Activated CD4-positive, alpha-beta T cell treated with anti-CD3 and anti-CD28 coated beads, Interleukin-2, amount 10 ng/mL, durations not matched to agents 7 days and 5 days (primary cell): ENCODE results near the gene MAP2K2. TPM values are rescaled to one million over a fixed set of nuclear protein-coding genes. Genes with fewer than 3 reads are reported as not detected.

ENCODE experiments used
- CTCF ChIA-PET: fragments of 350-600 bp; sonication (Branson Sonifier 250); formaldehyde crosslinking; loops from one replicate; lab custom pipeline; 2021; ENCODE audit warnings: antibody characterized with exemption; lab: Charles Lee
- POLR2A ChIA-PET: fragments of 350-600 bp; sonication (Branson Sonifier 250); formaldehyde crosslinking; loops from one replicate; lab custom pipeline; 2021; ENCODE audit warnings: antibody characterized with exemption; lab: Charles Lee
- DNase-seq: peaks from one replicate; pipeline ENCODE4 v3.0.0-alpha.2; 2020
- H3K27ac Mint-ChIP-seq: one replicate; pipeline ENCODE4 v1.8.0; 2021; ENCODE audit warnings: mild to moderate bottlenecking, moderate library complexity, mixed read lengths
- H3K27me3 Mint-ChIP-seq: one replicate; pipeline ENCODE4 v1.8.0; 2021; ENCODE audit warnings: mixed read lengths
- H3K36me3 Mint-ChIP-seq: one replicate; pipeline ENCODE4 v1.8.0; 2021; ENCODE audit warnings: low read depth, mixed read lengths
- H3K4me1 Mint-ChIP-seq: one replicate; pipeline ENCODE4 v1.8.0; 2021; ENCODE audit warnings: mixed read lengths
- H3K4me3 Mint-ChIP-seq: one replicate; pipeline ENCODE4 v1.8.0; 2021; ENCODE audit warnings: mild to moderate bottlenecking, moderate library complexity, mixed read lengths
- H3K9me3 Mint-ChIP-seq: one replicate; pipeline ENCODE4 v1.8.0; 2021; ENCODE audit warnings: mixed read lengths
- total RNA-seq, 2 experiments: library from RNA; stranded (reverse); gene quantifications; one replicate each; pipeline ENCODE4 v1.2.3, GENCODE V29; 2021

MAP2K2 gene
- total RNA-seq, 2 experiments from 2014 or later: 175 to 202 TPM

DNA sequence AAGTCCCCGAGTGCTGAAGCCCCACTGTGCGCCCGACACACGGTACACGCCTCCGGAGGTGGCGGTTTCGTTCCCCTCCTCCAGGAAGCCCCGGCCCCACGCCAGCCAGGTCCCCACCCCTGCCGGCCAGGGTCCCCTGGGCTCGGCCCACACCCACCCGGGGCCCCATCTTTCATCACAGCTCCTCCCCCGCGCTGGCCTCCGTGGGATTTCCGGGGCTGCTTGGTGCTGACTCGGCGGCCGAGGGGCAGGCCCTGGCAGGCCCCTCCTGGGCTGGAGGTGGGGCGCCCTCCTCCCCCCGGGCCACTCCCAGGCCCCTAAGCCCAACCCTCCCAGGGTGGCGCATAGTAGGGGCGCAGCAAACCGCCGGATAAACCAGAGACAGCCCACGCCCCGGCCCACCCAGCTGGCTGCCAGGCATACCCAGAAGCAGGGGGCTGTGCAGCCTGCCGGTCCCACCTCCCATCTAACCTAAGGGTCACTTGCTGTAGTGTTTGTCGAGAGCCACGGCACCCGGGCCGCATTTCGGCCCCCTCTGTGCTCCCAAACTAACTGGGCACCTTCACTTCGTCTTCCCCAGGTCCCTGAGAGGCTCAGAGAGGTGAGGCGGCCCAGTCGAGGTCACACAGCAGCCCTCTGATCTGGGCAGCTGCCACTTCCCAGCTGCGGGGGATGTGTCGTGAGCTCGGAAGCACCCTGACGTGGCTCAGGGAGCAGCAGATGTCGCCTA, 63.9 kb downstream of the MAP2K2 start:
- POLR2A ChIA-PET: no interaction called here
- Mint-ChIP-seq H3K9me3 (no peaks in the 10 kb centered on the region), H3K4me1 (peaks cover 16% of the 10 kb centered on the region), H3K4me3 (peak overlapping the region; percentile 19), H3K27ac (peak overlapping the region; percentile 25), H3K27me3 (no peaks in the 10 kb centered on the region), H3K36me3 (peaks cover 26% of the 10 kb centered on the region)
- no peak for DNase-seq
- CTCF ChIA-PET: interaction anchor here (0.5 kb wide), 1 partner anchor 17 kb away, joined by 3 read pairs; no protein-coding TSS in a partner anchor

DNA sequence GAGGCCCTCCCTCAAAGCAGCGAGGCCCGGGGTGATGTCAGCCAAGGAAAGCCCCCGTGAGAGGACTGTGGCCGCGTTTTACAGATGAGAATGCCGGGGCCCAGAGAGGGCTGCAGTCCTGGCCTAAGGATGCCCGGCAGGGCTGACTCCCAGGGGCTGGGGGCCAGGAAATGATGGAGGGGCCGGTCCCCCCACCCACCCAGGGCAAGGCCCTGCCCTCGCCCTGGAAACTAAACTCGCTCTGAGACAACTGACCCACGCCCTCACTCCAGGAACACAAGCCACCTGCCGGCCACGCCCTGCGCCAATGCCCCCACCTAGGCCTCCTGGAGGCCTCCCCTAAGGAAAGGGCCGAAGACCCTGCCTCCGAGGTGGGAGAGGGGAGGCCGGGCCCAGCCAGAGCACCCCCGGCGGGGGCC, 64.5 kb downstream of the MAP2K2 start:
- POLR2A ChIA-PET: no interaction called here
- H3K36me3 Mint-ChIP-seq: peaks cover 26% of the 10 kb centered on the region
- no peaks in the 10 kb centered on the region for H3K9me3 Mint-ChIP-seq
- CTCF ChIA-PET: interaction anchor here (2.2 kb wide), 1 partner anchor 80 kb away, joined by 5 read pairs; no protein-coding TSS in a partner anchor
- DNase-seq: no peak
- H3K27ac Mint-ChIP-seq: peak overlapping the region; percentile 31
- H3K4me1 Mint-ChIP-seq: peaks cover 16% of the 10 kb centered on the region
- H3K27me3 Mint-ChIP-seq: no peaks in the 10 kb centered on the region
- H3K4me3 Mint-ChIP-seq: no peak overlapping the region

DNA sequence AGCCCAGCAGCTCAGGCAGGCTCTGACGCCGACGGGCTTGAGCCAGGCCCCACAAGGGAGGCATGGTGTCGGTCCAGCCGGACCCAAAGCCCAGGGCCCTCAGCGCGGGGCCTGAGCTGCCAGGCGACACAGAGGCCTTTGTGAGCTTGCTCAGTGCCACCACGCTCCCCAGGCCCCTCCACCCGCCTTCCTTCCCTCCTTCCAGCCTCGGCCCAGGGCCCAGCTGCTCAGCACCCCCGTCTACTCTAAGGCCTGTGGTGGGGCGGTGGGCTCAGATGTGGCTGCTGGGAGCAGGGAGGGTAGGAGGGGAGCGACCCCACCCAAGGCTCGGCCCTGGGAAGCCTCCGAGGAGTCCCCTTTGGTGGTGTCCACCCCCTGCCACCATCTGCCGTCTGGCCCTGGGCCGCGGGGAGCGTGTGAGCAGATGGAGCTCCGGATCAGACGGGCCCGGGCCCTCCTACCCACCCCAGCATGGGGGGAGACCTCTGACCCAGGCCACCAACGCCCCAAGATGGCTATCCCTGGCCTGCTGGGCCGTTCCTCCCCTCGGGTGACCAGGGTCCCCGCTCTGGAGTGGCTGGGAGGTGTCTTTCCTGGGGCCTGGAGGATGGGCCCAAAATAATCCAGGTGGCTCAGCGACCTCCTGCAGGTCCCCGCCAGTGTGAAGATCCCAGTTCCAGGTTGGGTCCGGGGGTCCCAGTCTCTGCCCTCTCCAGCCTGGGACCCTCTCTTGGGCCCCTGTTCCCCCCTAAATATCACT, 65.0 kb downstream of the MAP2K2 start:
- POLR2A ChIA-PET: no interaction called here
- no peak for DNase-seq
- H3K9me3 Mint-ChIP-seq: no peaks in the 10 kb centered on the region
- H3K4me1 Mint-ChIP-seq: peaks cover 16% of the 10 kb centered on the region
- no peaks in the 10 kb centered on the region for H3K27me3 Mint-ChIP-seq
- CTCF ChIA-PET: interaction anchor here (0.6 to 2.2 kb wide), 2 partner anchors 10 to 81 kb away, joined by 5 read pairs; no protein-coding TSS in a partner anchor
- peaks cover 27% of the 10 kb centered on the region for H3K36me3 Mint-ChIP-seq
- H3K4me3 Mint-ChIP-seq: no peak overlapping the region
- peak overlapping the region; percentile 31 for H3K27ac Mint-ChIP-seq

DNA sequence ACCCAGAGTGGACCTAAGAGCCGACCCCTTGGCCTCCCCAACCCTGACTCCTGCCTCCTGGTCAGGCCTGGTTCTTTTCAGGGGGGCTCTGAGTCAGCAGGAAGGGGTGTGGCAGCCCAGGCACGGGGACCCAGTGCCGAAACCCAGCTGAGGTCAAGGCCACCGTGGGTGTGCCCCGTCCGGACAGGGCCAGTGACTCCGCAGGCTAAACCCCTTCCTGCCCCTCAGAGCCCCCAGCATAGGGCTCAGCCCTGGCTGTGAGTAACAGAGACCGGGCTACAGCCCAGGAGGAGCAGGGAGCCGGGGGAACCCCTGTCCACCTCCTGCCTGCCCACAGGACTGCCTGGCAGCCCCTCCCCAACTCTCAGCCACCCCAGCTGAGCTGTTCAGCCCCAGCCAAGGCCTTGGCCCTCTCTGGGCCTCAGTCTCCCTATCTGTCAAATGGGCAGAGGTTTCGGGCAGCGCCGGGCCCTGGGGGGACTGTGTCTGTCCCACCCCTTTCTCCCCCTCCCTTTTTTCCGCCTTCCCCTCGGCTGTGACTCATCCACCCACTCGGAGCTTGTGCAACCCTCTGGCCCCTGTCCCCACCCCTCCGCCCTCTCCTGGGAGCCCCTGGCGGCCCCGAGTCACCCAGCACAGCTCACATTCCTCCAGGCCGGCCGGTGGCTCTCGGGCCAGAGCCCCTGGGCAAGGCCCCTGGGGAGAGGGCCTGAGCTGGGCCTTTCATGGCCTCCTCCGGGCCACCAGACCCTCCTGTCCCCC, 65.8 kb downstream of the MAP2K2 start:
- ChIA-PET POLR2A (no interaction called here), CTCF (interaction anchor here (0.5 to 2.2 kb wide), 4 partner anchors 10 to 136 kb away, joined by 3 to 5 read pairs (median 4); no protein-coding TSS in a partner anchor)
- peaks cover 19% of the 10 kb centered on the region for H3K4me1 Mint-ChIP-seq
- no peak for DNase-seq
- no peaks in the 10 kb centered on the region for H3K27me3 Mint-ChIP-seq
- H3K27ac Mint-ChIP-seq: no peak overlapping the region
- no peaks in the 10 kb centered on the region for H3K9me3 Mint-ChIP-seq
- H3K36me3 Mint-ChIP-seq: peaks cover 31% of the 10 kb centered on the region
- no peak overlapping the region for H3K4me3 Mint-ChIP-seq

DNA sequence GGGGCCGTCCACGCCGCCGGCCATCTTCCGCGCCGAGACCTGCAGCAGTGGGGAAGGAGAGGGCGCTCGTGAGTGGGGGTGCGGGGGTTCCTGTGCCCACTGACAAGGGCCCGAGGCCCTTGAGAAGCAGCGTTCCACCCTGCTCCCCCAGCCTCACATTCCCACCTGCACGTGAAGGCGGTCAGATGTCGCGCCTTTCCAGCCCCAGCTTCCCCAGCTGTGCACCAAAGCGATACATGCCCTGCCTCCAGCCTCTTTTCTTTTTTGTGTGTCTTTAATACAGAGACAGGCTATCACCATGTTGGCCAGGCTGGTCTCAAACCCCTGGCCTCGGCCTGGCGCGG, 68.7 kb downstream of the MAP2K2 start:
- no peaks in the 10 kb centered on the region for H3K9me3 Mint-ChIP-seq
- POLR2A ChIA-PET: interaction anchor here (0.5 kb wide), 1 partner anchor 91 kb away, joined by 4 read pairs; no protein-coding TSS in a partner anchor
- DNase-seq: no peak
- H3K4me1 Mint-ChIP-seq: peaks cover 28% of the 10 kb centered on the region
- no peaks in the 10 kb centered on the region for H3K27me3 Mint-ChIP-seq
- peaks cover 48% of the 10 kb centered on the region for H3K36me3 Mint-ChIP-seq
- no peak overlapping the region for H3K27ac Mint-ChIP-seq
- no peak overlapping the region for H3K4me3 Mint-ChIP-seq
- CTCF ChIA-PET: no interaction called here

DNA sequence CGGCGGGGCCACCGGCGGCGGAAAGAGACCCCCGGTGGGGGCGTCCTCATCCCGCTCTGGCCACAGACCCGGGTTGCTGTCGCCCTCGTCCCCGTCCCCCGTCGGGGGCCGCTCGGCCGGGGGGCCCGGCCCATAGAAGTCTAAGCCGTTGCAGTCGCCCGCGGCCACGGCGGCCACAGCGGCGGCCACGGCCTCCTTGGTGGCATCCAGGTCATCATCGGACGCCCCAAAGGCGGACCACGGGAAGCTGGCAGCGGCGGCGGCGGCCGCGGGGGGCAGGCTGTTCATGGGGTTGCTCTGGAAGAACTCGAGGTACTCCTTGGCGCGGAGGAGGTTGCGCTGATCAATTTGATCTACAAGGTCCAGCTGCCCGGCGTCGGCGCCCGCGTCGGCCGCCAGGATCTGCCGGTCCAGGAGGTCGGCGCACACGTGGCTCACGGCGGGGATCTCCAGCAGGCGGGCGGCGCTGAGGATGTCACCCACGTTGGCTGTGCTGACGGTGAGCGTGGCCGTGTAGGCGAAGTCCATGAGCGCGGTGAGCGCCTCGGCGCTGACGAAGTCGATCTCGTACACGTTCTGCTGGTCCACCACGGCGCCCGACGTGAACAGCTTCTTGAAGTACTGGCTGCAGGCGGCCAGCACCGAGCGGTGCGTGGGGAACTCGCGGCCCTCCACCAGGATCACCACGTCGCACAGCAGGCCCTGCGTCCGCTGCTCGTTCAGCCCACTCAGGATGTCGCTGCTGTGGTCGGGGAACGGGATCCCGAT, 69.3 kb downstream of the MAP2K2 start:
- POLR2A ChIA-PET: no interaction called here

DNA sequence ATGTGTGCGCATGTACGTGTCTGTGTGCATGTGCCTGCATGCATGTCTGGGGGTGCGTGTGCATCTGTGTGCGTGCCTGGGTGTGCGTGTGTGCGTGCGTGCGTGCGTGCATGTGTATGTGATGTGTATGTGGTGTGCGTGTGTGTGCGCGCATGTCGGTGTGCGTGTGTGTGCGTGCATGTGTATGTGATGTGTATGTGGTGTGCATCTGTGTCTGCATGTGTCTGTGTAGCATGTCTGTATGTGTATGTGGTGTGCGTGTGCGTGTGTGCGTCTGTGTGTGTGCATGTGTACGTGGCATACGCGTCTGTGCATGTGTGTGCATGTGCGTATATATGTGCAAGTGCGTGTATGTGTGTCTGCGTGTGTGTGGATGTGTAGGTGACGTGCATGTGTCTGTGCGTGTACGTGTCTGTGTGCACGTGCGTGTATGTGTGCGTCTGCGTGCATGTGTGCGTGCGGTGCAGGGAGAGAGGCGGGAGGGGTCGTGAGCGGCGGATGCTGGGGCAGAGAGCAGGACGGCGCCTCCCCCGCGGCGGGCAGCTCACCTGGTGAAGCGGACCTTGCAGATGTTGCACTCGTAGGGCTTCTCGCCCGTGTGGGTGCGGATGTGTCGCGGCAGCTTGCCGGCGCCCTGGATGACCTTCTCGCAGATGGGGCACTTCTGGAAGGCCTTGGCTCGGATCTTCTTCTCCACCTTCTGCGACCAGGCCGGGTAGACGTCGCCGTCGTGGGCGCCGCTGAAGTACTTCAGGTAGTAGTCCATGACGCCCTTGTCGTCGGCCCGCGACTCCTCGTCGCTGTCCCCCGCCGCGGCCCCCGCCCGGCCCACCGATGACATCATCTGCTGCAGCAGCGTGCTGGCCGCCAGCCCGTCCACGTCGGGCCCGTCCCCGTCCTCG, 70.2 kb downstream of the MAP2K2 start:
- Mint-ChIP-seq H3K9me3 (no peaks in the 10 kb centered on the region), H3K27ac (no peak overlapping the region), H3K36me3 (peaks cover 52% of the 10 kb centered on the region), H3K27me3 (no peaks in the 10 kb centered on the region), H3K4me3 (no peak overlapping the region), H3K4me1 (peaks cover 30% of the 10 kb centered on the region)
- ChIA-PET CTCF (no interaction called here), POLR2A (no interaction called here)
- DNase-seq: no peak

More for the DNA sequence above, 69.3 kb downstream of the MAP2K2 start:
- no peak for DNase-seq
- H3K4me3 Mint-ChIP-seq: no peak overlapping the region
- no peaks in the 10 kb centered on the region for H3K27me3 Mint-ChIP-seq
- H3K36me3 Mint-ChIP-seq: peaks cover 50% of the 10 kb centered on the region
- H3K4me1 Mint-ChIP-seq: peaks cover 29% of the 10 kb centered on the region
- H3K27ac Mint-ChIP-seq: no peak overlapping the region
- no peaks in the 10 kb centered on the region for H3K9me3 Mint-ChIP-seq
- CTCF ChIA-PET: no interaction called here

DNA sequence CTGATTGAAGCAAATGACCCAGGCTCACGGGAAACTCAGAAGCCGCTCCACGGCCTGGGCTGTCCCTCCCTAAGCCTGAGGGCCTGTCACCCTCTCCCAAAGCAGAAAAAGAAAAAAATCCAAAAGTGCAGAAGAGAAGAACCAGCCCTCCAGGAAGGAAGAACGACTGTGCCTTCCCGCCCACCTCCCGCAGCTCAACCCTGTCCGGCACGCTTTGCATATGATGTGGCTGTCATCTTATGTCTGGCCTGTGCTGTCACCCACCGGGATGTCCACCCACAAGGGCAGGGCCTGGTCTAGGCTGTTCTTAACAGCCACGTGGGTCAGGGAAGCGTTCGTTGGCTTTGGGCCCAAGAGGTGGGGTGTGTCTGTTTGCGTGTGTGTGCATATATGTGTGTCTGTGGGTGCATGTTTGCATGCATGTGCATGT, 70.9 kb downstream of the MAP2K2 start:
- Mint-ChIP-seq H3K27ac (no peak overlapping the region), H3K27me3 (no peaks in the 10 kb centered on the region), H3K9me3 (no peaks in the 10 kb centered on the region), H3K4me3 (no peak overlapping the region), H3K36me3 (peaks cover 52% of the 10 kb centered on the region), H3K4me1 (peaks cover 30% of the 10 kb centered on the region)
- DNase-seq: no peak
- ChIA-PET POLR2A (no interaction called here), CTCF (no interaction called here)

DNA sequence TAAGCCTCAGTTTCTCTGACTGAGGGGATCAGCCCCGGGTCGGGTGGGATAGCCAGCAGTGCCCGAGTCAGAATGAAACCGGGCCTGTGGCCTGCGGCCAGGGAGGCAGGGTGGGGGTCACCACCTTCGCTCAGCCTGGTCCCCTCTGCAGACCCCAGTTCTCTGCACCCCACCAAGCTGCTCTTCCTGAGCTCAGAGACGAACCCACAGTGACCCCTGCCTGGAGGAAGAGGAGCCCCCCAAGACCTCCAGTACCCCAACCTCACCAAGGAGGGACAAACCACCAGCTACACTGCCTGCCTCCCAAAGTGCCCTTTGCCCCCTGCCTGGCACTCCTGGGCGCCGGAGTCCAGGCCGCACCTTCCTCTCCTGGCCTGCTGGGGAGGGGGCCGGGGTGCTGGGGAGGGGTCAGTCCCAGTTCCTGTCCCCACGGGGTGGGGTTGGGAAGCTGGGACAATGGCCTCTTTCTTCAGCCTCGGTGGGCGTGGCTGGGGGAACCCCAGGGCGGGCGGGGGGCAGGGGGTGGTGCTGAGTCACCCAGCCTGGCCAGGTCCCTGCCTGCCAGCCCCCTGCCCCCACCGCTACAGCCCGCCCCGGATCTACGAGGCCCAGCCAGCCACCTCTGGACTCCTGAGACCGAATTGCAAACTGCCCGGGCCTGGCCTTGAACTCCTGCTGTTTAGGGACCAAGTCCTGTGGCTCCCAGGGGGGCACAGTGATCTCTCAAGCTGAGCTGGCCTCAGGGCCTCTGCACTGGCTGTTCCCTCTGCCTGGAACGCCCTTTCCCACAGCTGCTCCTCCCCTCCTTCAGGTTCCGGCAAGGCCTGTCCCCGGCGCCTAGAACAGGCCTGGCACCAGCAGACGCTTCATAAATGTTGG, 71.6 kb downstream of the MAP2K2 start:
- no peaks in the 10 kb centered on the region for H3K9me3 Mint-ChIP-seq
- H3K4me1 Mint-ChIP-seq: peaks cover 27% of the 10 kb centered on the region
- no peaks in the 10 kb centered on the region for H3K27me3 Mint-ChIP-seq
- CTCF ChIA-PET: no interaction called here
- DNase-seq: no peak
- H3K4me3 Mint-ChIP-seq: no peak overlapping the region
- peaks cover 48% of the 10 kb centered on the region for H3K36me3 Mint-ChIP-seq
- H3K27ac Mint-ChIP-seq: no peak overlapping the region
- POLR2A ChIA-PET: no interaction called here

DNA sequence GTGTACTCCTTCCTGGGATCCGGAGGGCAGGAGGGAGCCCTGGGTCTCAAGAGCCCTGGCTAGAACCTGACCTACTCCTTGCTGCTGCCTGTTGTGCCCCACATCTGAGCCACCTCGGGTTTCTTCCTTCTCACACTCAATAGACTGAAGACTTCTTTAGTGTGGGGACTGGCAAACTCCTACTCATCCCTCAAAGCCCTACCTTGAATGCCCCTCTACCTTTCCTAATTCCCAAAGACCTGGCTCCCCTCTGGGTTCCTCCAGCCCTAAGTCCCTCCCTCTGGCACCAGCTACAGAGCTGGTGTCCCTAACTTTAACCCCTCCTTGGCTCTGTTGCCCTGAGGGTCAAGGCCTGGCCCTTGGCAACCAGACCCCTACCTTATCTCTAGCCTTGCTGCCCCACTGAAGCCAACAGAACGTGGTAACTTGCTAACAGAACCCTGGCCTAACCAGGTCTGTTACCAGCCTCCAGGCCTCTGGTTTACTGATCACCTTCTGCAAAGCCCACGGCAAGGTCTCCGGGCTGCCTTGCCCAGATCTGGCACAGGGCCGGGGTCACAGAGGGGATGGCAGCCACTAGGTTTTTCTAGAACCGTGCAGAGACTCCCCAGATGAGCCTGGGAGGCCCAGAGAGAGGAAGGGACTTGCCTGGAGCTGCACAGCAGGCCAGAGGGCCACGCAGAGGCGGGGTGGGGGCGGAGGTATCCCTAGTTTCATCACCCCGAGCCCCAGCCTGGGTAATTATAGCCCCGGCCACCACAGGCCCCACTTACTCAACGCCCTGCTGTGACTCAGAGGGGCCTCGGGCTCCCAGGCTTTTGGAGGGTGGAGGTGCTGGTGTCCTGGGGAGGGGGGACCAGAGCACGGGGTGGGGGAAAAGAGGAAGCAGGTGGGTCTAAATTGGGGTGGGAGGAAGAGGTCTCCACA, 72.5 kb downstream of the MAP2K2 start:
- no peak for DNase-seq

More for the DNA sequence above, 72.5 kb downstream of the MAP2K2 start:
- peaks cover 28% of the 10 kb centered on the region for H3K4me1 Mint-ChIP-seq
- peak overlapping the region; percentile 43 for H3K27ac Mint-ChIP-seq
- no peaks in the 10 kb centered on the region for H3K27me3 Mint-ChIP-seq
- ChIA-PET CTCF (no interaction called here), POLR2A (no interaction called here)
- no peak overlapping the region for H3K4me3 Mint-ChIP-seq
- no peaks in the 10 kb centered on the region for H3K9me3 Mint-ChIP-seq
- peaks cover 45% of the 10 kb centered on the region for H3K36me3 Mint-ChIP-seq
